Fibroblast of villous mesenchyme (primary cell): ENCODE data around the gene GREM1. TPM values are rescaled to one million over a fixed set of nuclear protein-coding genes. Genes with fewer than 3 reads are reported as not detected.
A peak's percentile ranks its signal among the peaks of the same experiment; 100 is the strongest.

Experiments used
- DNase-seq: peaks from one replicate; pipeline ENCODE4 v3.0.0-alpha.2; 2010; ENCODE audit warnings: low read depth
- H3K4me3 ChIP-seq: 2 replicates; pipeline ENCODE4 v1.5.1; 2011; ENCODE audit warnings: low read depth, mild to moderate bottlenecking, low read length
- total RNA-seq: library from RNA; depleted of rRNA; stranded (reverse); fragments of >200 nt; gene quantifications from 2 replicates; pipeline ENCODE4 v1.2.3, GENCODE V29; 2012
- TF ChIP-seq, protein P1 (sequence below): IDR thresholded peaks from 2 replicates; pipeline ENCODE4 v1.5.1; 2012; ENCODE audit warnings: low read depth, mild to moderate bottlenecking, low read length; ENCODE audit not compliant: insufficient read depth

GREM1 gene
- total RNA-seq, 1 donor = 613 TPM

DNA sequence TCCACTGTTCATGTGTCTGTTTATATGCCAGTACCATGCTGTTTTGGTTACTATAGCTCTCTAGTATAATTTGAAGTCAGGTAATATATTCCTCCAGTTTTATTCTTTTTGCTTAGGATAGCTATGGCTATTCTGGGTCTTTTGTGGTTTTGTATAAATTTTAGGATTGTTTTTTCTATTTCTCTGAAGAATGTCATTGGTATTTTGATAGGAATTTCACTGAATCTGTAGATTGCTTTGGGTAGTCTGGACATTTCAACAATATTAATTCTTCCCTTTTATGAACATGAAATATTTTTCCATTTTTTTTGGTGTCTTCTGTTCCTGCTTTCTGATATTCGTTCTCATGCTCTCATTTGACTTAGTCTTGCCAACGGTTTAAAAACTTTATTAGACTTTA lies 39.6 kb downstream of the GREM1 start:
- H3K4me3 ChIP-seq = no peak overlapping the region
- TF ChIP-seq, protein P1, sequence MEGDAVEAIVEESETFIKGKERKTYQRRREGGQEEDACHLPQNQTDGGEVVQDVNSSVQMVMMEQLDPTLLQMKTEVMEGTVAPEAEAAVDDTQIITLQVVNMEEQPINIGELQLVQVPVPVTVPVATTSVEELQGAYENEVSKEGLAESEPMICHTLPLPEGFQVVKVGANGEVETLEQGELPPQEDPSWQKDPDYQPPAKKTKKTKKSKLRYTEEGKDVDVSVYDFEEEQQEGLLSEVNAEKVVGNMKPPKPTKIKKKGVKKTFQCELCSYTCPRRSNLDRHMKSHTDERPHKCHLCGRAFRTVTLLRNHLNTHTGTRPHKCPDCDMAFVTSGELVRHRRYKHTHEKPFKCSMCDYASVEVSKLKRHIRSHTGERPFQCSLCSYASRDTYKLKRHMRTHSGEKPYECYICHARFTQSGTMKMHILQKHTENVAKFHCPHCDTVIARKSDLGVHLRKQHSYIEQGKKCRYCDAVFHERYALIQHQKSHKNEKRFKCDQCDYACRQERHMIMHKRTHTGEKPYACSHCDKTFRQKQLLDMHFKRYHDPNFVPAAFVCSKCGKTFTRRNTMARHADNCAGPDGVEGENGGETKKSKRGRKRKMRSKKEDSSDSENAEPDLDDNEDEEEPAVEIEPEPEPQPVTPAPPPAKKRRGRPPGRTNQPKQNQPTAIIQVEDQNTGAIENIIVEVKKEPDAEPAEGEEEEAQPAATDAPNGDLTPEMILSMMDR = no peak
- DNase-seq = no peak

DNA sequence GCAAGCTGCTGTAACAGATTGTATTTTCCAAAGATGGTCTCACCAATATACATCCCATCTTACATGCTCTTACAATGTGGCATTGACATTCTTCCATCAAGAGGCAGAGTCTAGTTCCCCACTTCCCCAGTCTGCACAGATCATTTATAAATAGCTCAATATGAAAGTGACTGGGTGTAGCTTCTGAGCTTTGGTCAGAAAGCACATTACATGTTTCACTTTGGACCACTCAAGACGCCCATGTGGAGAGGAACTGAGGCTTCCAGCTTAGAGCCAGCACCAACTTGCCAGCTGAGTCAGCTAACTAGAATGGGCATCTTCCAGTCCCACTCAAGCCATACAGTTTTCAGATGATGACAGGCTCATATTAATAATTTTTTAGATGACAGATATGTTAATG lies 45.5 kb downstream of the GREM1 start:
- TF ChIP-seq, protein P1 = no peak
- H3K4me3 ChIP-seq = no peak overlapping the region
- DNase-seq = no peak

DNA sequence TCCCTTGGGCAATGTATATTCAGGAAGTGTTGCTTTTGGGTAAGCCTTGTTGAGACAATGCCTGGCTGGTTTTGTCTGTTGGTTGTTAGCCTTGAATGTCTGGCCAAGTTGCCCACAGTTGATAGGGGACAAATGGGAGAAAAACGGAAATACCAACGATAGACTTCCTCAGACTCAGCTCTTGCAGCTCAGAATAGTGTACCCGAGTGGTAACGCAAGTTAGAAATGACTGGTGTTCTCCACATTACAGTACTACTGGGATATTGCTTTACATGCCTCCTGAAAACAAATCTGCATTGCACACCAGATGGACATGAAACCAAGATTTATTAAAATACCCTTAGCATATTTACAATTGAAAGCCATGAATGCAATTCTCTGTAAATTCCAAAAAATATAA lies 47.4 kb downstream of the GREM1 start:
- TF ChIP-seq, protein P1 = no peak
- DNase-seq = no peak
- H3K4me3 ChIP-seq = no peak overlapping the region

GRCh38 chr15:32766101-32766500 lies 48.3 kb downstream of the GREM1 start:
- TF ChIP-seq, protein P1 = no peak
- no peak for DNase-seq
- no peak overlapping the region for H3K4me3 ChIP-seq

DNA sequence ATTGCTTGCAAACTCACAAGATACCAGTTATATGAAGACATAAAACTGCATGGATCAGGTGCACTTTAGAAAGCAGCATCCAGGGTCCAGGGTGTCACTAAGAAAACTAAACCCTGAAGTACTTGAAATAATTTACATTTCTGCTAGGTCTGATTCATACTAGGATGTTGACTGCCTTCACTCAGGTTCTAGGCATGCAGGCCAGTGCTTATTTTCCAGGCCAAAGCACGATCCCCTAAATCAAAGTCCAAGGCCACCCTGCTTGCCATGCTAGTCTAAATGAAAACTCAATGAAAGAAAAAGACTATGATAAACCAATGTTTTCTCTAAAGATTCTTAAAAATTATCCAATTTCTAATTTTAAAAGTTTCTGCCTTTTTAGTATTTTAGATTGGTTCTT lies 49.4 kb downstream of the GREM1 start:
- DNase-seq = no peak
- H3K4me3 ChIP-seq = no peak overlapping the region
- TF ChIP-seq, protein P1 = no peak

- peak; percentile 65 for DNase-seq
- TF ChIP-seq, protein P1 = no peak
- H3K4me3 ChIP-seq = no peak overlapping the region
These were observed 56.2 kb downstream of the GREM1 start for GRCh38 chr15:32774022-32774421.

DNA sequence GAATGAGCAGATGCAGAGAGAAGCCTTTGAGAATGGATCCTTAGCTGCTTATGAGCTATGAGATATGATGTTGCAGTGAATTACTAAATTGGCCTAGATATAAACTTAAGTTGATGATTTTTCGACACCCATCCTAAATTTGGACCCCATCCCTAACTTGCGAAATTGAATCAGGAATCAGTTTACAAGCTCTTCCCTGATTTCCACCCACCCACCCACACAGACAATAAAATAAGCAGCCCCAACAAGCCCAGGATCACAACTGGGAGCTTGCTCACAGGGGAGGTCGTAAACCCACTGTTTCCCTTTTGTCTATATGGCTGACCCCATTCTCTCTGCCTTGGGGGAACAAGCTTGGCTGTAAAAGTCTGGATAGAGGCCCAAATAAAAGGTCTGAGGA lies 57.3 kb downstream of the GREM1 start:
- TF ChIP-seq, protein P1 = no peak
- DNase-seq = no peak
- H3K4me3 ChIP-seq = no peak overlapping the region
